Measurements from ENCODE around the gene TMOD2.

The TMOD2 gene

DNA sequence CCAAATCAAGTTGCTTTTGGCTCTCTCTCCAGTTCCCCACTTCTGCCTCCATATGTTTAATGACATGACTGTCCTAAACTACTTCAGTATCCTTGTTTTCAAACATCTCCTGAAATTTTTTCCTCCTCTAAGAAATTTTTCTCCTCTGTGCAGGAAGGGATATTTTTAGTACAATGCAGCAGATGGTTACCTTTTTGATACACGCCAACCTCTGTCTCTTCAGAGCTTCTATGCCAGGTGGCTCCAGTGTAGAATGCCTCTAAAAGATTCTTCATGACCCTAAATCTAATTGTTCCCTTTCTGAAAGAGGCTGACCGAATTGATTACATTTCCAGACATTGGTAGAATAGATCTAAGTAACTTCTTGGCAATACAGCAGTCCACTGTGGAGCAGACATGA, 111.7 kb downstream of the TMOD2 start:
- H3K79me2 ChIP-seq (ENCODE audit: low read length): peaks cover 42% of the 10 kb centered on the region

DNA sequence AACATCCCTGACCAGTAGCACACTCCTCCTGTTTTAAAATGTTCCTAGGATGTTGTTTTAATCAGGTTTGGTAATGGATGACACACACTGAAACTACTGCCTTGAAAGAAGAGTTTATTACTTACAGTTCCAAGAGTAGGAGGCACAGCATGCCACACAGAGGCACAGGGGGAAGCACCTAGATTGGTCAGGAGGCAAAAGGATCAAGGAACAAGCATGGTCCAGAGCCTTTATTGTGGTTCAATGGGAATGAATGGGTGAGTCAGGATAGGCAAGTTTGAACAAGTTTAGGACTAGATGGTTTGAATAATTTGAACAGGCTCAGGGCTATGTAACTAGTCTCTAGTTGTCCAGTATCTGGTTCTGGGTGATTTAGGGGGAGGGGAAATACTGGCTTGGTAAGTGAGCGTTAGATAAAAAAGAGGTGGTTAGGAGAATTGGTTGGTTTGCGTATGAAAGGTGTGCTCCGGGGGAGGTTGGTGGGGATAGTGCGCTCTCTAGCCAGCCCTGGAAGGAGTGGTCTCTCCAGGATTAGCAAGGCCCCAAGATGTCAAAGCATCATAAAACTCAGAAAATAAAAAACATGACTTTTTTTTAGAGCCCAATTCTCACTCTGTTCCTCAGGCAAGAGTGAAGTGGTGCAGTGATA, 113.1 kb downstream of the TMOD2 start:
- H3K36me3 ChIP-seq (replicated peaks; ENCODE audit: insufficient read depth, low read length): no peaks in the 10 kb centered on the region; the same call in 1 of the 2 replicates
- no peak overlapping the region for H2AFZ ChIP-seq (ENCODE audit: low read length)
- H3K4me1 ChIP-seq (ENCODE audit: low read length): no peaks in the 10 kb centered on the region
- H3K4me2 ChIP-seq (ENCODE audit: low read depth, low read length): no peak overlapping the region
- no peaks in the 10 kb centered on the region for H3F3A ChIP-seq (ENCODE audit: insufficient read depth, low read length)
- no peaks in the 10 kb centered on the region for H3K27me3 ChIP-seq (replicated peaks; ENCODE audit: insufficient read depth, low read length)
- H4K20me1 ChIP-seq (ENCODE audit: insufficient read depth, low read length): no peaks in the 10 kb centered on the region
- H3K79me2 ChIP-seq (ENCODE audit: low read length): peaks cover 31% of the 10 kb centered on the region
- H3K9ac ChIP-seq (ENCODE audit: low read length): no peak overlapping the region
- H3K4me3 ChIP-seq (ENCODE audit: low read length): no peak overlapping the region
- no peak overlapping the region for H3K27ac ChIP-seq (ENCODE audit: low read length)
- DNase-seq: no peak
- no peaks in the 10 kb centered on the region for H3K9me3 ChIP-seq (replicated peaks; ENCODE audit: insufficient read depth, low read length)
- H3K9me2 ChIP-seq (replicated peaks; ENCODE audit: insufficient read depth, low read length): no peaks in the 10 kb centered on the region
- TF ChIP-seq, protein P1, sequence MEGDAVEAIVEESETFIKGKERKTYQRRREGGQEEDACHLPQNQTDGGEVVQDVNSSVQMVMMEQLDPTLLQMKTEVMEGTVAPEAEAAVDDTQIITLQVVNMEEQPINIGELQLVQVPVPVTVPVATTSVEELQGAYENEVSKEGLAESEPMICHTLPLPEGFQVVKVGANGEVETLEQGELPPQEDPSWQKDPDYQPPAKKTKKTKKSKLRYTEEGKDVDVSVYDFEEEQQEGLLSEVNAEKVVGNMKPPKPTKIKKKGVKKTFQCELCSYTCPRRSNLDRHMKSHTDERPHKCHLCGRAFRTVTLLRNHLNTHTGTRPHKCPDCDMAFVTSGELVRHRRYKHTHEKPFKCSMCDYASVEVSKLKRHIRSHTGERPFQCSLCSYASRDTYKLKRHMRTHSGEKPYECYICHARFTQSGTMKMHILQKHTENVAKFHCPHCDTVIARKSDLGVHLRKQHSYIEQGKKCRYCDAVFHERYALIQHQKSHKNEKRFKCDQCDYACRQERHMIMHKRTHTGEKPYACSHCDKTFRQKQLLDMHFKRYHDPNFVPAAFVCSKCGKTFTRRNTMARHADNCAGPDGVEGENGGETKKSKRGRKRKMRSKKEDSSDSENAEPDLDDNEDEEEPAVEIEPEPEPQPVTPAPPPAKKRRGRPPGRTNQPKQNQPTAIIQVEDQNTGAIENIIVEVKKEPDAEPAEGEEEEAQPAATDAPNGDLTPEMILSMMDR (IDR thresholded peaks at IDR 0.05; ENCODE audit: low read length): no peak
- TF ChIP-seq EZH2 (optimal IDR thresholded peaks at IDR 0.05; ENCODE audit: low read depth, low read length): no peak
- TF ChIP-seq EZH2phosphoT487 (IDR thresholded peaks at IDR 0.05; ENCODE audit: low read length): no peak

More for the DNA sequence above, 111.7 kb downstream of the TMOD2 start:
- Histone ChIP-seq H3K9ac (ENCODE audit: low read length) (no peak overlapping the region), H3K36me3 (replicated peaks; ENCODE audit: insufficient read depth, low read length) (no peaks in the 10 kb centered on the region; the same call in 1 of the 2 replicates), H3K27ac (ENCODE audit: low read length) (no peak overlapping the region), H3K4me1 (ENCODE audit: low read length) (no peaks in the 10 kb centered on the region), H3K9me3 (replicated peaks; ENCODE audit: insufficient read depth, low read length) (no peaks in the 10 kb centered on the region), H3K27me3 (replicated peaks; ENCODE audit: insufficient read depth, low read length) (no peaks in the 10 kb centered on the region), H2AFZ (ENCODE audit: low read length) (no peak overlapping the region), H3K4me3 (ENCODE audit: low read length) (no peak overlapping the region), H4K20me1 (ENCODE audit: insufficient read depth, low read length) (no peaks in the 10 kb centered on the region), H3K9me2 (replicated peaks; ENCODE audit: insufficient read depth, low read length) (no peaks in the 10 kb centered on the region), H3K4me2 (ENCODE audit: low read depth, low read length) (no peak overlapping the region), H3F3A (ENCODE audit: insufficient read depth, low read length) (no peaks in the 10 kb centered on the region)
- TF ChIP-seq, protein P1 (IDR thresholded peaks at IDR 0.05; ENCODE audit: low read length): no peak
- TF ChIP-seq EZH2 (optimal IDR thresholded peaks at IDR 0.05; ENCODE audit: low read depth, low read length): no peak
- TF ChIP-seq EZH2phosphoT487 (IDR thresholded peaks at IDR 0.05; ENCODE audit: low read length): no peak
- no peak for DNase-seq

DNA sequence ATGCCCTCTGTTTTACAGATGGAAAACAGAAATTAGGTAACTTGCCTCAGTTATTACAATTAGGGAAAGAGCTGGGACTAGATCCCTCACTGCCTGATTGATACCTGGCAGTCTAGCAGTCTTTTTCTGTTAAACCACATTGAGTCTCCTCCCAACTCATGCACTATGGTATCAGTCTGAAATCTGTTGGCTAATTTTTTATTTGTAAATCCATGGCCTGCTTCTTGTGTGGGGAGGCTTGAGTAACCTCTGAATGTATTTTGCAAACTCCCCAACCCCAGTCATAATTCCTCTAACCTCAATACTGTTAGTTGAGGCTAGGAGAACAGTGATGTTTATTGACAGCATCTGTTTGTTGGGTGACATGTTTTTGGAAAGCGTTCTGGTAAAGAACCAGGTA, 113.9 kb downstream of the TMOD2 start:
- no peak overlapping the region for H3K27ac ChIP-seq (ENCODE audit: low read length)
- no peak overlapping the region for H2AFZ ChIP-seq (ENCODE audit: low read length)
- no peaks in the 10 kb centered on the region; the same call in 1 of the 2 replicates for H3K36me3 ChIP-seq (replicated peaks; ENCODE audit: insufficient read depth, low read length)
- TF ChIP-seq, protein P1 (IDR thresholded peaks at IDR 0.05; ENCODE audit: low read length): no peak
- TF ChIP-seq EZH2 (optimal IDR thresholded peaks at IDR 0.05; ENCODE audit: low read depth, low read length) (no peak), EZH2phosphoT487 (IDR thresholded peaks at IDR 0.05; ENCODE audit: low read length) (no peak)
- no peak overlapping the region for H3K4me3 ChIP-seq (ENCODE audit: low read length)
- no peaks in the 10 kb centered on the region for H4K20me1 ChIP-seq (ENCODE audit: insufficient read depth, low read length)
- no peaks in the 10 kb centered on the region for H3K9me2 ChIP-seq (replicated peaks; ENCODE audit: insufficient read depth, low read length)
- no peaks in the 10 kb centered on the region for H3K9me3 ChIP-seq (replicated peaks; ENCODE audit: insufficient read depth, low read length)
- H3K4me1 ChIP-seq (ENCODE audit: low read length): no peaks in the 10 kb centered on the region
- no peak for DNase-seq
- no peak overlapping the region for H3K4me2 ChIP-seq (ENCODE audit: low read depth, low read length)
- no peaks in the 10 kb centered on the region for H3F3A ChIP-seq (ENCODE audit: insufficient read depth, low read length)
- no peaks in the 10 kb centered on the region for H3K27me3 ChIP-seq (replicated peaks; ENCODE audit: insufficient read depth, low read length)
- peaks cover 25% of the 10 kb centered on the region; the same call in 1 of the 2 replicates for H3K79me2 ChIP-seq (ENCODE audit: low read length)
- no peak overlapping the region for H3K9ac ChIP-seq (ENCODE audit: low read length)

All from MM.1S (cell line).